Small intestine (tissue), 7 donors: ENCODE results near the gene SNX25. TPM values are rescaled to one million over a fixed set of nuclear protein-coding genes. Genes with fewer than 3 reads are reported as not detected.
"Not testable (repeated sequence)": the region's sequence is repeated elsewhere in the genome, so short reads cannot be mapped to it uniquely, and the experiment has no call there.

Experiments
- DNase-seq, 2 donors: peaks; one replicate each; pipeline versions ENCODE4 v3.0.0 to v3.0.0-alpha.2; 2013
- FAIRE-seq: peaks from 2 replicates; lab custom pipeline; 2012; peaks lifted over from hg19 to GRCh38; lab: Jason Lieb, UNC
- H3K27ac ChIP-seq, 3 donors: one replicate each; pipeline ENCODE4 v1.5.1; 2013; ENCODE audit warnings: low read length in 2 of 3, mild to moderate bottlenecking in 2 of 3, control low read depth in 1 of 3, inconsistent platforms in 1 of 3, low read depth in 1 of 3, moderate library complexity in 1 of 3
- H3K27me3 ChIP-seq, 3 donors: one replicate each; pipeline ENCODE4 v1.6.1; 2013; ENCODE audit warnings: low read length in 3 of 3, inconsistent platforms in 1 of 3; ENCODE audit not compliant: control insufficient read depth in 3 of 3, insufficient read depth in 3 of 3
- H3K36me3 ChIP-seq, 3 donors: one replicate each; pipeline ENCODE4 v1.6.1; 2013; ENCODE audit warnings: low read length in 3 of 3, inconsistent platforms in 1 of 3, low read depth in 1 of 3, mild to moderate bottlenecking in 1 of 3, moderate library complexity in 1 of 3; ENCODE audit not compliant: control insufficient read depth in 3 of 3, insufficient read depth in 2 of 3
- H3K4me1 ChIP-seq, 3 donors: one replicate each; pipeline ENCODE4 v1.6.1; 2013; ENCODE audit warnings: low read length in 2 of 3, inconsistent platforms in 1 of 3, low read depth in 1 of 3, mild to moderate bottlenecking in 1 of 3, moderate library complexity in 1 of 3; ENCODE audit not compliant: control insufficient read depth in 3 of 3, insufficient read depth in 2 of 3
- H3K4me3 ChIP-seq, 3 donors: one replicate each; pipeline ENCODE4 v1.5.1; 2013; ENCODE audit warnings: low read length in 3 of 3, control low read depth in 1 of 3, inconsistent platforms in 1 of 3, low read depth in 1 of 3, mild to moderate bottlenecking in 1 of 3, moderate library complexity in 1 of 3
- H3K9me3 ChIP-seq, 2 donors: one replicate each; pipeline ENCODE4 v1.6.1; 2013; ENCODE audit warnings: low read depth in 1 of 2, low read length in 1 of 2; ENCODE audit not compliant: control insufficient read depth in 2 of 2, insufficient read depth in 1 of 2
- WGBS, 3 donors: extraction: QIAGEN DNeasy Blood & Tissue Kit; methylation state at CpG; one replicate each; pipeline ENCODE4 v1.1.7; 2013; 5-methylcytosine and 5-hydroxymethylcytosine counted together
- polyA plus RNA-seq, 4 donors: library from polyadenylated mRNA; stranded (reverse) in 3 of 4; unstranded in 1 of 4; fragments of 200-250 nt in 3 of 4; fragments of 120-200 nt in 1 of 4; gene quantifications; one replicate each; pipeline versions ENCODE4 v1.2.1 to v1.2.3, GENCODE V29; 2013
- donor health status: healthy with polysubstance abuse.
- donor health status: control.
- donor health status: control.
- donor health status: Bipolar disorder and iron deficiency.
- donor health status: healthy.

SNX25 gene
- polyA plus RNA-seq, 4 donors: 1.9 to 12.6 (median 3.7) TPM

DNA sequence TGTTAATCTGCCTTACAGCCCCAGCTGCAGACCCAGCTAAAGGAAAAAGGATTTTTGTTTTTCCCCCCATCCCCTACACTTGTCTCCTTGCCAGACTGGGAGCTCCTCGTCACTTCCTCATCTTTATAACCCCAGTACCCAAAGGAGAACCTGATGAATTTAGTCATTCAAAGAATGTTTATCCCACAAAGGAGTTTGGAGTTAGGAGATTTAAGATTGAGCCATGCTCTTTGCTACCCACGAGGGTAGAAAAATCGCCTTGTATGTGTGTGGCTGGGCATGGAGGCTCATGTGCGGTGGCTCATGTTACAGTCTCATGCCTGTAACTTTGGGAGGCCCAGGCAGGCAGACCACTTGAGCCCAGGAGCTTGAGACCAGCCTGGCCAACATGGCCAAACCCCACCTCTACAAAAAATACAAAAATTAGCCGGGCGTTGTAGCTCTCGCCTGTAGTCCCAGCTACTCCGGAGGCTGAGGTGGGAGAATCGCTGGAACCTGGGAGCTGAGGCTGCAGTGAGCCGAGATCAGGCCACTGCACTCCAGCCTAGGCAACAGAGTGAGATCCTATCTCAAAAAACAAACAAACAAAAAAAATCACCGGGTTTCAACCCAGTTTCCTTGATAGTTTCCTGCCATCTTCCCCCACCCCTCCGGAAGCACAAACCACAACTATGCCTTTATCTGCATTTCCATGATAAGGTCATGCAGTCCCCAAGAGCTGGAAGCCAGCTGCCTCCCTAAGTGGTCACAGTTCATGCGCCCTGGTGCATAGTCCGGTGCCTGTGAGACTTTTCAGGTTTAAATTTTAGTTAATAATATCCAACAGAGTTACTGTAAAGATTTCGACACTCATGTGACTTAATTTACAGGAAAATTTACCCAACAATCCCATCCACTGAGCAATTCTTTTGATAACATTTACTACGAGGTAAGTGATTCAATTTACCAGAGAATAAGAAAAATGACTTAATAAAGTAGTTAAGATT lies 7.1 kb upstream of the SNX25 start:
- peaks cover 0 to 11% (median 0%) of the 10 kb centered on the region in 3 donors for H3K36me3 ChIP-seq
- no peaks in the 10 kb centered on the region for H3K27me3 ChIP-seq
- WGBS, 3 donors: 57 to 60% (median 57%) methylated on average over 16 of the region's 16 CpGs
- peak overlapping the region in 2 of 3 donors; percentile 41 to 84 for H3K27ac ChIP-seq
- H3K9me3 ChIP-seq: no peaks in the 10 kb centered on the region
- DNase-seq (peak in 1 of 2 donors; percentile 65), FAIRE-seq (no peak)
- peaks cover 0 to 24% (median 2%) of the 10 kb centered on the region in 3 donors for H3K4me1 ChIP-seq
- H3K4me3 ChIP-seq: peak overlapping the region in 1 of 3 donors; percentile 18

DNA sequence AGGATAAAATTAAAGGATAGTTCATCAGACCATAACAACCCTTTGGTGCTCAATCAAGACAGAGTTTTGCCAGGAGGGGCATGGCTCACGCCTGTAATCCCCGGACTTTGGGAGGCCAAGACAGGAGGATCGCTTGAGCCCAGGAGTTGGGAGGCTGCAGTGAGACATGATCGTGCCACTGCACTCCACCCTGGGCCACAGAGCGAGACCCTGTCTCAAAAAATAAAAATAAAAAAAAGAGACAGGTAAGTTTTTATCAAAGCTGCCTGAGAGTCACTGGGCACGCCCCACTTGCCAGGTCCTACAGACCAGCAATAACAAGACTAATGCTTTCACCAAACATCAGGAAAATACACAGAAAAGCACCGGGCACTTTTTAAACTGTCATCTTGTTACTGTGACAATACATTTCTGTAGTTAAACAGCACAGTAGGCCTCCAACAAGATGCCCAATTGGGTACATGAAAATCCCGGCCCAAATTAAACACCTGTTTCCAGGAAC lies 6.4 kb upstream of the SNX25 start:
- DNase-seq: no peak
- Histone ChIP-seq H3K4me3 (peak overlapping the region; percentile 55 to 93 (median 67)), H3K27me3 (no peaks in the 10 kb centered on the region), H3K36me3 (peaks cover 0 to 10% (median 0%) of the 10 kb centered on the region in 3 donors), H3K27ac (peak overlapping the region; percentile 84 to 95 (median 84)), H3K9me3 (no peaks in the 10 kb centered on the region), H3K4me1 (peaks cover 0 to 24% (median 2%) of the 10 kb centered on the region in 3 donors)
- 56 to 69% (median 60%) methylated on average over 8 of the region's 8 CpGs for WGBS, 3 donors
- FAIRE-seq: no peak

GRCh38 chr4:185203486-185204237 lies 5.7 kb upstream of the SNX25 start, which contains the start of gene CFAP97:
TSS of gene CFAP97 (minus strand) at chr4:185204000. CDS start at chr4:185191196, 12,804 bp downstream.
- Histone ChIP-seq H3K27ac (peak within 1 kb of the TSS; percentile 84 to 95 (median 84)), H3K9me3 (no peaks in the 10 kb centered on the region), H3K4me1 (peaks cover 0 to 26% (median 2%) of the 10 kb centered on the region in 3 donors), H3K4me3 (peak within 1 kb of the TSS; percentile 55 to 93 (median 67)), H3K27me3 (no peaks in the 10 kb centered on the region), H3K36me3 (peaks cover 0 to 8% (median 0%) of the 10 kb centered on the region in 3 donors)
- FAIRE-seq (no peak), DNase-seq (peak; percentile 79 to 91)
- WGBS, 3 donors: 0 to 1% (median 1%) methylated on average over 69 to 103 of the region's 103 CpGs

GRCh38 chr4:185204238-185204910 lies 5.0 kb upstream of the SNX25 start:
- FAIRE-seq (no peak), DNase-seq (peak; percentile 24 to 26)
- 3 to 5% (median 3%) methylated on average over 14 of the region's 14 CpGs for WGBS, 3 donors
- H3K4me1 ChIP-seq: peaks cover 0 to 30% (median 2%) of the 10 kb centered on the region in 3 donors
- H3K27ac ChIP-seq: peak overlapping the region; percentile 59 to 95 (median 84)
- H3K36me3 ChIP-seq: peaks cover 0 to 5% (median 0%) of the 10 kb centered on the region in 3 donors
- peak overlapping the region; percentile 45 to 93 (median 67) for H3K4me3 ChIP-seq
- no peaks in the 10 kb centered on the region for H3K27me3 ChIP-seq
- H3K9me3 ChIP-seq: no peaks in the 10 kb centered on the region

DNA sequence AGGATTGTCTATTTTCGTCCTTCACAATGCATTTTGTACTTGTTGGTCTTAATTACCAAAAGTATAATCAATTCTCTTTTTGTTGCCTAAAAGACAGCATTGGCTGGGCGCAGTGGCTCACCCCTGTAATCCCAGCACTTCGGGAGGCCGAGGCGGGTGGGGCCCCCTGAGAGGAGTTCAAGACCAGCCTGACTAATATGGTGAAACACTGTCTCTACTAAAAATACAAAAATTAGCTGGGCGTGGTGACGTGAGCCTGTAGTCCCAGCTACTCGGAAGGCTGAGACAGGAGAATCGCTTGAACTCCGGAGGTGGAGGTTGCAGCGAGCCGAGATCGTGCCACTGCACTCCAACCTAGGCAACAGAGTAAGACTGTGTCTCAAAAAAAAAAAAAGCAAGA lies 4.3 kb upstream of the SNX25 start:
- 82 to 88% (median 83%) methylated on average over 13 of the region's 13 CpGs for WGBS, 3 donors
- H3K9me3 ChIP-seq, DNase-seq, H3K27ac ChIP-seq, FAIRE-seq, H3K36me3 ChIP-seq, H3K27me3 ChIP-seq, H3K4me3 ChIP-seq: not testable (repeated sequence)
- peaks cover 0 to 30% (median 2%) of the 10 kb centered on the region in 3 donors for H3K4me1 ChIP-seq

- H3K4me3 ChIP-seq: no peak overlapping the region
- peaks cover 1 to 30% (median 2%) of the 10 kb centered on the region in 3 donors for H3K4me1 ChIP-seq
- no peaks in the 10 kb centered on the region for H3K36me3 ChIP-seq
- 88 to 92% (median 89%) methylated on average over 8 of the region's 8 CpGs for WGBS, 3 donors
- H3K27me3 ChIP-seq: no peaks in the 10 kb centered on the region
- FAIRE-seq (no peak), DNase-seq (no peak)
- H3K9me3 ChIP-seq: no peaks in the 10 kb centered on the region
- no peak overlapping the region for H3K27ac ChIP-seq
Measured at GRCh38 chr4:185205697-185206342, 3.6 kb upstream of the SNX25 start.

DNA sequence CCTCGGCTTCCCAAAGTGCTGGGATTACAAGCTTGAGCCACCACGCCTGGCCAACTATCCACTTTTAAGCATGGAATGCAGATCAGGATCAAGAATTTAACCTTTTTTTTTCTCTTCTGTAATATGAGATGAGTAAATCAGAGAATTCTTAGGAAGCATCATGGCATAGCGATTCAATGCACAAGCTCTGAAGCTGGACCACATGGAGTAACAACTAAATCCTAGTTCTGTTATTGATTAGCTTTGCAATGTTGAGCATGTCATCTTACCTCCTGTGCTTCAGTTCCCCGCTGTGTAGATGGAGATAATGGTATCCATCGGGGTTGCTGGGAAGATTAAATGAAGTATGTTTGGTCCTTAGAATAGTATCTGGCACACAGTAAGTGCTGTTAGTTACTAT lies 1.9 kb upstream of the SNX25 start:
- no peak for DNase-seq
- FAIRE-seq: no peak
- H3K27ac ChIP-seq: no peak overlapping the region
- no peak overlapping the region for H3K4me3 ChIP-seq
- peaks cover 0 to 1% (median 0%) of the 10 kb centered on the region in 3 donors for H3K36me3 ChIP-seq
- no peaks in the 10 kb centered on the region for H3K9me3 ChIP-seq
- 92 to 94% (median 94%) methylated on average over 5 of the region's 5 CpGs for WGBS, 3 donors
- H3K4me1 ChIP-seq: peaks cover 2 to 25% (median 5%) of the 10 kb centered on the region in 3 donors
- H3K27me3 ChIP-seq: no peaks in the 10 kb centered on the region
